Measurements from ENCODE around the gene SIGLEC5.

DNA sequence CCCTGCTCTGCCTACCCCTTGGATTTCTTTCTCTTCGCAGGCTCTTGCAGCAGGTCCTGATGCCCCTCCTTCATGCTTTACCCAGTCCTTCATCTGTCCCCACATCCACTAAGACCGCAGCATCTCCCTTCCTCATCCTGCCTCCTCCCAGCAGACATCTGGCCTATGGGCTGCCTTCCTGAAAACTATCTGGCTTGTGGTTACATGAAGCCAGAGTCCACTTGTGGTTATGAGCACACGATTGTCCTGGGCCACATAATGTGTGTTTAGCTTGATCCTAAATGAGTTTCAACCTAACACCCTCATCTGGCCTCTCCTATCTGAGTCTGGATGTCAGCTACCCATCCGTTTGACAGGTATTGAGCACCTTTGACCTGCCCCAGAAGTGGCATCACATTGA lies 64.6 kb downstream of the SIGLEC5 start:
- TF ChIP-seq YY1 (IDR thresholded peaks at IDR 0.05; ENCODE audit: insufficient read depth, insufficient read length) = no peak
- TF ChIP-seq ZNF274 (IDR thresholded peaks at IDR 0.05; ENCODE audit: low read depth, low read length) = no peak
